Stimulated activated naive CD4-positive, alpha-beta T cell treated with Interleukin-2 at 50 U/mL for 16 hours (primary cell): ENCODE data around the gene SIGLEC14.
A peak's percentile ranks its signal among the peaks of the same experiment; 100 is the strongest.
"Not testable (repeated sequence)": the region's sequence is repeated elsewhere in the genome, so short reads cannot be mapped to it uniquely, and the experiment has no call there.

Source experiments
- DNase-seq: peaks from one replicate; lab custom pipeline; 2025; lab: John Stamatoyannopoulos, UW

The SIGLEC14 gene, protein sequence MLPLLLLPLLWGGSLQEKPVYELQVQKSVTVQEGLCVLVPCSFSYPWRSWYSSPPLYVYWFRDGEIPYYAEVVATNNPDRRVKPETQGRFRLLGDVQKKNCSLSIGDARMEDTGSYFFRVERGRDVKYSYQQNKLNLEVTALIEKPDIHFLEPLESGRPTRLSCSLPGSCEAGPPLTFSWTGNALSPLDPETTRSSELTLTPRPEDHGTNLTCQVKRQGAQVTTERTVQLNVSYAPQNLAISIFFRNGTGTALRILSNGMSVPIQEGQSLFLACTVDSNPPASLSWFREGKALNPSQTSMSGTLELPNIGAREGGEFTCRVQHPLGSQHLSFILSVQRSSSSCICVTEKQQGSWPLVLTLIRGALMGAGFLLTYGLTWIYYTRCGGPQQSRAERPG

GRCh38 chr19:51646730-51647129, at the start of gene SIGLEC14:
SIGLEC14 (minus strand) TSS chr19:51646825; CDS start chr19:51646759, 66 bp downstream.
- DNase-seq = not testable (repeated sequence)

DNA sequence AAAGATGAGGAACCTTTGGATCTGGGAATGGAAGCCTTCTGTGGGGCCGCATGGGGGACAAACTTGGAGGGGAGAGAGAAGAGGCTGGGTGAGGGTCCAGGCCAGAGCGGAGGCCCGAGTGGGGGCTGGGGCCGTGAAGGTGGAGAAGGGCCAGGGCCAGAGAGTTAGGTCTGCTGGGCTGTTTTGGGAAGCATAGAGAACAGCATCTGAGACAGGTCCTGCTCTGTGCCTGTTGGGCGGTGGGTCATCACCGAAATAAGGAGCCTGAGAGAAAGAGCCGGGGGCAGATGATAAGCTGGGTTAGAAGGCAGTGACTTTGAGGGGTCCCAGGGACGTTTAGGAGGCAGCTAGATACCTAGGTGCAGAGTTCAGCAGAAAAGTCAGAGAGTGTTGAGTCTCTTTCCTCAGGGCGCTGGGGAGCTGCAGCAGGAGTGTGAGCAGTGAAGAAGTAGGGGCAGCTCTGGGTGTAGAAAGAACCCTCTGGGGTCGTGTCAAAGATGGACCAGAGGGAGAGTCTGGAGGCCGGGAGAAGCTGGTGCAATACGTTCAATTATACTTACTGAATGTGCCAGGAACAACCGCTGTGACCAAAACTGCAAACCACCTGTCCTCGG, 49.2 kb upstream of the SIGLEC14 start:
- DNase-seq = no peak

GRCh38 chr19:51695088-51695487, 48.5 kb upstream of the SIGLEC14 start:
- no peak for DNase-seq

GRCh38 chr19:51694318-51695085, 47.9 kb upstream of the SIGLEC14 start:
- no peak for DNase-seq

GRCh38 chr19:51693819-51694218, 47.2 kb upstream of the SIGLEC14 start:
- no peak for DNase-seq

DNA sequence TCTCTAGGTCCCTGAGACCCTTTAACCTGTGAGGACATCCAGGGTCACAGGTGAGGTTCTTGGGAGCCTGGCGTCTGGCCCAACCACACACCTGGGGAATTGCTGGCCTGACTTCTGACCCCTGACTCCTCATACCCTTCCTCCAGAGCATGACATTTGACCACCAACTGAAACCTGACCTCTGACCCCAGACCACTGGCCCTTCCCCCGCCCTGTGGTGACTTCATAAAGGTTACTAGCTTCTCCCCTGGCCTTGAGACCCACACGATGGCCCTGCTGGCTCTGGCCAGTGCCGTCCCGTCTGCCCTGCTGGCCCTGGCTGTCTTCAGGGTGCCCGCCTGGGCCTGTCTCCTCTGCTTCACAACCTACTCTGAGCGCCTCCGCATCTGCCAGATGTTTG, 46.6 kb upstream of the SIGLEC14 start, which contains the start of gene SPACA6:
SPACA6 (plus strand) TSS at position 71 of the 400 bp plus-strand sequence; CDS start at position 268, 197 bp downstream.
- no peak for DNase-seq

DNA sequence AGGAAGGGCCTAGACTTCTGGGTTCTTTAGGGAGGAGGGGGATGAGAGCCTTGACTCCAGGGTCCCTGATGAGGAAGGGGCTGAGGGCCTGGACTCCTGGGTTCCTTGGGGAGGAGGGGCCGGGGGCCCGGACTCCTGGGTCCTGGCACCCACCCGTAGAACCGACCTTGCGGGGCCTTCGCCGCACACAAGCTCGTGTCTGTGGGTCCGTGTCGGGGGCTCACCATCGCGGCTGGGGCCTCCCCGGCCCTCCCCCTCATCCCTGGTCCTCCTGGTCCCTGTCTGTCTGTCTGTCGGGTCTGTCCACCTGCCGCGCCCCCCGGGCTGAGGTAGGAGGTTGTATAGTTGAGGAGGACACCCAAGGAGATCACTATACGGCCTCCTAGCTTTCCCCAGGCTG, 45.8 kb upstream of the SIGLEC14 start:
- DNase-seq = no peak

- DNase-seq = no peak
These were observed 45.2 kb upstream of the SIGLEC14 start for GRCh38 chr19:51691584-51692428.

- no peak for DNase-seq
These were observed 44.5 kb upstream of the SIGLEC14 start for GRCh38 chr19:51691074-51691583.

DNA sequence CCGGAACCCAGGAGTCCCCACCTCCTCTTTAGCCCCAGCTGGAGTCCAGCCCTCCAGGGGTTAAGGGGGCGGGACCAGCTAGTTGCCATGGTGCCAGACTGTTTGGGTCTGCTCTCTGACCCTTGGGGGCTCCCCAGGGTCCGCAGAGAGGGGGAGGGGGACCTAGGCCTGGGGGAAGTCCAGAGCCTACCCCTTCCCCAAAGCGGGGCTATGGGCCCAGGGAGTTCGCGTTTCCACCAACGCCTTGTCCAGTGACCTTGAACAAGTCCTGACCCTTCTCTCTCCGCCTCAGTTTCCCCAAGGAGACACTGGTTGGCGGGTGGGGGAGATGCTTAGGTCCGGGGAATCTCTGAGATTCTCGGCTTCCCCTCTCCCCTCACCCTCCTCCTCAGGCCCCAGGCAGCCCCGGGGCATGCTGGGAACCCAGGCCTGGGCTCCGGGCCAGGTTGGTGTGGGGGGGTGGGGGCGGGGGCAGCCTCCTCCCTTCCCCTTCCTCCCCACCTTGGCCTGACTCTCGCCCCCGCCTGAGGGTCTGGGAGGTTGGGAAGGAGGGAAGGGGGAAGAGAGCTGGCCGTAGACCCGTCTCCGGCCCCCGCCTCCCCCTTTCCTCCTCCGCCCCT, 43.9 kb upstream of the SIGLEC14 start:
- DNase-seq = peak; percentile 68

GRCh38 chr19:51689751-51690453, 43.3 kb upstream of the SIGLEC14 start:
- no peak for DNase-seq

- DNase-seq = no peak
These were observed 42.3 kb upstream of the SIGLEC14 start for GRCh38 chr19:51688671-51689571.

- no peak for DNase-seq
These were observed 41.4 kb upstream of the SIGLEC14 start for GRCh38 chr19:51687791-51688670.

- no peak for DNase-seq
These were observed 39.5 kb upstream of the SIGLEC14 start for GRCh38 chr19:51686171-51686570.

DNA sequence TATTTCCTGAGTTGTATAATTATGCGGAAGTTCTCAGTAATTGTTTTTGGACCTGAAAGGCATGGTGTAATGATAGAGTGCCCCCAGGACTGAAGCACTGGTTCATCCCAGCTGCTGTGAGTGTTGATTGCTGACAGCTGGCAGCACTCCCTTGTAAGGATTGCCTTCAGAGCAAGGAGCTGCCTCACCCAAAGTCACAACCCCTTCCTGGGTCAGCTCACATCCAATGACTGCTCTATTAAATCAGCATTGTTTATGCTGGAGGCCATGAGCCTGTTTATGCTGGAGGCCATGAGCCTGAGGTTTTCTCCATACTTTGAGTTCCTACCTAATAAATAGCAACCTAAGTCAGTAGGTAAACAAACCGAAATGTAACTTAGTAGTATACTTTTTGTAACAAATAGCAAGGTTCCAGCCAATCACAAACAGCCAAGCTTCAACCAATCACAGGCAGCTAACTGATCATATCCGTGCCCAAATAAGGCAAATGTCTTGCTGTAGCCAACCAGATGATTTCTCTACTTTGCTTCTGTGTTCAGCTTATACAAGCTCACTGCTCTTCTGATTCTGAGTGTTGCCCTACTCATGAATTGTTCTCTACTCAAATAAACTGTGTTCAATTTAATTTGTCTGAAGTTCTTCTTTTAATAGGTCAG, 34.8 kb upstream of the SIGLEC14 start:
- no peak for DNase-seq

GRCh38 chr19:51680474-51680873, 33.8 kb upstream of the SIGLEC14 start:
- no peak for DNase-seq

GRCh38 chr19:51676566-51677083, 30.0 kb upstream of the SIGLEC14 start:
- DNase-seq = peak; percentile 10
